ENCODE results near the gene DDX24.
"Not testable (repeated sequence)": the region's sequence is repeated elsewhere in the genome, so short reads cannot be mapped to it uniquely, and the experiment has no call there.

- TF ChIP-seq POLR2A, CTCF (IDR thresholded peaks at IDR 0.05): not testable (repeated sequence)
These were observed 8.9 kb downstream of the DDX24 start for GRCh38 chr14:94072076-94072475.

Data from gastroesophageal sphincter (tissue), 3 donors.